ENCODE results near the gene TBC1D16.

Gene TBC1D16

GRCh38 chr17:80024206-80024972 lies 11.3 kb downstream of the TBC1D16 start:
- DNase-seq: no peak

- no peak for DNase-seq
Measured at GRCh38 chr17:80023481-80024205, 12.0 kb downstream of the TBC1D16 start.

- DNase-seq: no peak
Measured at GRCh38 chr17:80021600-80021999, 14.1 kb downstream of the TBC1D16 start.

GRCh38 chr17:80018917-80019651 lies 16.6 kb downstream of the TBC1D16 start:
- DNase-seq: no peak

- no peak for DNase-seq
Measured at GRCh38 chr17:80017226-80018010, 18.3 kb downstream of the TBC1D16 start.

- no peak for DNase-seq
Measured at GRCh38 chr17:80012765-80013741, 22.6 kb downstream of the TBC1D16 start.

GRCh38 chr17:80011989-80012555 lies 23.6 kb downstream of the TBC1D16 start:
- DNase-seq: no peak

- no peak for DNase-seq
Measured at GRCh38 chr17:80010283-80010858, 25.3 kb downstream of the TBC1D16 start.

- no peak for DNase-seq
Measured at GRCh38 chr17:80009391-80010282, 26.0 kb downstream of the TBC1D16 start.

GRCh38 chr17:80008848-80009247 lies 26.8 kb downstream of the TBC1D16 start:
- no peak for DNase-seq

GRCh38 chr17:80008383-80008840 lies 27.3 kb downstream of the TBC1D16 start:
- peak; percentile 59 to 77 for DNase-seq

- DNase-seq: no peak
Measured at GRCh38 chr17:80007939-80008338, 27.7 kb downstream of the TBC1D16 start.

GRCh38 chr17:80006811-80007752 lies 28.6 kb downstream of the TBC1D16 start:
- DNase-seq: no peak

GRCh38 chr17:80006339-80006720 lies 29.3 kb downstream of the TBC1D16 start:
- DNase-seq: no peak

- DNase-seq: peak; percentile 46
Measured at GRCh38 chr17:80005360-80006338, 30.0 kb downstream of the TBC1D16 start.

- DNase-seq: no peak
Measured at GRCh38 chr17:80003969-80004368, 31.7 kb downstream of the TBC1D16 start.
